ENCODE measurements around the gene ALDH1A3.

ALDH1A3 gene

DNA sequence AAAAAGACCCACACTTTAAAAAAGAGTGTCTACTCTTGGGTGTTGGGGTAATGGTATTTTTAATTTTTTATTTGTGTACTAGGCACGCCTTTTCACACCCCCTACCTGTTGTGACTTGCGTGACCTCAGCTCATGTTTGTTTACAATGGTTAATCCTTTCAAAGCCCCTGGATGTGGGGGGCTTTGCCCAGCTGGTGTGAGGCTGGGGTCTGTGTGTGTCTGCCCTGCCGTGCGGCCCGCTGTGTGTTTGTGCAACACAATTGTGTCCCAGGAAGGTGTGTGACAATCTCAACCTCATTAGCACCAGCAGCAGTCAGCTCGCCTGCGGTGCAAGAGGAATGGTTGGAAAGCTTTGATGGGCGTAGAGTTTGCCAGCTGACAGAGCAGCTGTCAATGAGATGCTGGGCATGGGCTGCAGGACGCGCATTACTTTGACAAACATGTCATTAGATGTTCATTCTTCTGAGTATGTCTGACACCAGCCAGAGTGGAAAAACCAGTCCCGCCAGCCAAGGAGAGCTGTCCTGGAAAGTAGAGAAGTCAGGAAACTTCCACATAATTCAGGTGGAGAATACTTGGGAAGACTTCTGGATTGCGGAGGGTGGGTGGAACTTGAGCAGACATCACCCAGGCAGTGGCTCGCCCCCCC is 49.1 kb downstream of the ALDH1A3 start:
- ATAC-seq: no peak
- no peak for TF ChIP-seq ESRRG (CRISPR knock-in tag; IDR thresholded peaks at IDR 0.05)
- no peak for TF ChIP-seq ZNF70 (CRISPR knock-in tag; IDR thresholded peaks at IDR 0.05)
- TF ChIP-seq, protein P1, sequence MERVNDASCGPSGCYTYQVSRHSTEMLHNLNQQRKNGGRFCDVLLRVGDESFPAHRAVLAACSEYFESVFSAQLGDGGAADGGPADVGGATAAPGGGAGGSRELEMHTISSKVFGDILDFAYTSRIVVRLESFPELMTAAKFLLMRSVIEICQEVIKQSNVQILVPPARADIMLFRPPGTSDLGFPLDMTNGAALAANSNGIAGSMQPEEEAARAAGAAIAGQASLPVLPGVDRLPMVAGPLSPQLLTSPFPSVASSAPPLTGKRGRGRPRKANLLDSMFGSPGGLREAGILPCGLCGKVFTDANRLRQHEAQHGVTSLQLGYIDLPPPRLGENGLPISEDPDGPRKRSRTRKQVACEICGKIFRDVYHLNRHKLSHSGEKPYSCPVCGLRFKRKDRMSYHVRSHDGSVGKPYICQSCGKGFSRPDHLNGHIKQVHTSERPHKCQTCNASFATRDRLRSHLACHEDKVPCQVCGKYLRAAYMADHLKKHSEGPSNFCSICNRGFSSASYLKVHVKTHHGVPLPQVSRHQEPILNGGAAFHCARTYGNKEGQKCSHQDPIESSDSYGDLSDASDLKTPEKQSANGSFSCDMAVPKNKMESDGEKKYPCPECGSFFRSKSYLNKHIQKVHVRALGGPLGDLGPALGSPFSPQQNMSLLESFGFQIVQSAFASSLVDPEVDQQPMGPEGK (CRISPR knock-in tag; IDR thresholded peaks at IDR 0.05; ENCODE audit: borderline replicate concordance): no peak
- no peak for TF ChIP-seq TOX (CRISPR knock-in tag; IDR thresholded peaks at IDR 0.05; ENCODE audit: borderline replicate concordance)
- no peak for TF ChIP-seq ZC3H10 (CRISPR knock-in tag; IDR thresholded peaks at IDR 0.05)
- TF ChIP-seq RARB (CRISPR knock-in tag; IDR thresholded peaks at IDR 0.05): no peak
- TF ChIP-seq OSR1 (CRISPR knock-in tag; IDR thresholded peaks at IDR 0.05): no peak
- no peak for TF ChIP-seq ARNTL (CRISPR knock-in tag; IDR thresholded peaks at IDR 0.05; ENCODE audit: borderline replicate concordance, low read depth)
- TF ChIP-seq, protein P2, sequence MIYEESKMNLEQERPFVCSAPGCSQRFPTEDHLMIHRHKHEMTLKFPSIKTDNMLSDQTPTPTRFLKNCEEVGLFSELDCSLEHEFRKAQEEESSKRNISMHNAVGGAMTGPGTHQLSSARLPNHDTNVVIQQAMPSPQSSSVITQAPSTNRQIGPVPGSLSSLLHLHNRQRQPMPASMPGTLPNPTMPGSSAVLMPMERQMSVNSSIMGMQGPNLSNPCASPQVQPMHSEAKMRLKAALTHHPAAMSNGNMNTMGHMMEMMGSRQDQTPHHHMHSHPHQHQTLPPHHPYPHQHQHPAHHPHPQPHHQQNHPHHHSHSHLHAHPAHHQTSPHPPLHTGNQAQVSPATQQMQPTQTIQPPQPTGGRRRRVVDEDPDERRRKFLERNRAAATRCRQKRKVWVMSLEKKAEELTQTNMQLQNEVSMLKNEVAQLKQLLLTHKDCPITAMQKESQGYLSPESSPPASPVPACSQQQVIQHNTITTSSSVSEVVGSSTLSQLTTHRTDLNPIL (CRISPR knock-in tag; IDR thresholded peaks at IDR 0.05; ENCODE audit: low read depth): no peak
- no peak for TF ChIP-seq BACH2 (CRISPR knock-in tag; IDR thresholded peaks at IDR 0.05; ENCODE audit: borderline replicate concordance)
- no peak for TF ChIP-seq ZFP3 (CRISPR knock-in tag; IDR thresholded peaks at IDR 0.05)
- TF ChIP-seq ZNF565 (CRISPR knock-in tag; conservative IDR thresholded peaks at IDR 0.05; ENCODE audit: low read depth): no peak

DNA sequence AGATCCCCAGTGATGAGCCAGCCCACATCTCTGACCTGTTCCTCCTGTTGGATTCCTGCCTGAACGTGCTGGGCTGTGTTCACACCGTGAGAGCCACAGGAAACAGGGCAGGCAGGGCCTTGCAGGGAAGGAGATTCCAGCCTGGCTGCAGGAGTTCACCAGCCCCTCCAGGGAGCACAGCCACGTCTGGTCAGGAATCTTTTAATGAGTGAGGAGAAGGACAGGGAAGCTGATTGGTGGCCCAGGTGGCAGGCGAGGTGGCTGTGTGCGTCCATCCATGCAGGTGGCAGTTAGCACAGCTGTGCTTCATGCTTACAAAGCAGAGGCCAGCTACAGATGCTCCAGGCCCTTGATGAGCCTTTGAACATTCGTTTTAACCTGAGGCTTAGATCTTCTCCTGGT is 50.0 kb downstream of the ALDH1A3 start:
- TF ChIP-seq, protein P3, sequence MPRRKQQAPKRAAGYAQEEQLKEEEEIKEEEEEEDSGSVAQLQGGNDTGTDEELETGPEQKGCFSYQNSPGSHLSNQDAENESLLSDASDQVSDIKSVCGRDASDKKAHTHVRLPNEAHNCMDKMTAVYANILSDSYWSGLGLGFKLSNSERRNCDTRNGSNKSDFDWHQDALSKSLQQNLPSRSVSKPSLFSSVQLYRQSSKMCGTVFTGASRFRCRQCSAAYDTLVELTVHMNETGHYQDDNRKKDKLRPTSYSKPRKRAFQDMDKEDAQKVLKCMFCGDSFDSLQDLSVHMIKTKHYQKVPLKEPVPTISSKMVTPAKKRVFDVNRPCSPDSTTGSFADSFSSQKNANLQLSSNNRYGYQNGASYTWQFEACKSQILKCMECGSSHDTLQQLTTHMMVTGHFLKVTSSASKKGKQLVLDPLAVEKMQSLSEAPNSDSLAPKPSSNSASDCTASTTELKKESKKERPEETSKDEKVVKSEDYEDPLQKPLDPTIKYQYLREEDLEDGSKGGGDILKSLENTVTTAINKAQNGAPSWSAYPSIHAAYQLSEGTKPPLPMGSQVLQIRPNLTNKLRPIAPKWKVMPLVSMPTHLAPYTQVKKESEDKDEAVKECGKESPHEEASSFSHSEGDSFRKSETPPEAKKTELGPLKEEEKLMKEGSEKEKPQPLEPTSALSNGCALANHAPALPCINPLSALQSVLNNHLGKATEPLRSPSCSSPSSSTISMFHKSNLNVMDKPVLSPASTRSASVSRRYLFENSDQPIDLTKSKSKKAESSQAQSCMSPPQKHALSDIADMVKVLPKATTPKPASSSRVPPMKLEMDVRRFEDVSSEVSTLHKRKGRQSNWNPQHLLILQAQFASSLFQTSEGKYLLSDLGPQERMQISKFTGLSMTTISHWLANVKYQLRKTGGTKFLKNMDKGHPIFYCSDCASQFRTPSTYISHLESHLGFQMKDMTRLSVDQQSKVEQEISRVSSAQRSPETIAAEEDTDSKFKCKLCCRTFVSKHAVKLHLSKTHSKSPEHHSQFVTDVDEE (CRISPR knock-in tag; IDR thresholded peaks at IDR 0.05): no peak
- TF ChIP-seq, protein P2 (CRISPR knock-in tag; IDR thresholded peaks at IDR 0.05; ENCODE audit: low read depth): no peak
- TF ChIP-seq ZNF70 (CRISPR knock-in tag; IDR thresholded peaks at IDR 0.05): no peak
- TF ChIP-seq ZNF565 (CRISPR knock-in tag; conservative IDR thresholded peaks at IDR 0.05; ENCODE audit: low read depth): no peak
- no peak for TF ChIP-seq ESRRG (CRISPR knock-in tag; IDR thresholded peaks at IDR 0.05)
- TF ChIP-seq, protein P4, sequence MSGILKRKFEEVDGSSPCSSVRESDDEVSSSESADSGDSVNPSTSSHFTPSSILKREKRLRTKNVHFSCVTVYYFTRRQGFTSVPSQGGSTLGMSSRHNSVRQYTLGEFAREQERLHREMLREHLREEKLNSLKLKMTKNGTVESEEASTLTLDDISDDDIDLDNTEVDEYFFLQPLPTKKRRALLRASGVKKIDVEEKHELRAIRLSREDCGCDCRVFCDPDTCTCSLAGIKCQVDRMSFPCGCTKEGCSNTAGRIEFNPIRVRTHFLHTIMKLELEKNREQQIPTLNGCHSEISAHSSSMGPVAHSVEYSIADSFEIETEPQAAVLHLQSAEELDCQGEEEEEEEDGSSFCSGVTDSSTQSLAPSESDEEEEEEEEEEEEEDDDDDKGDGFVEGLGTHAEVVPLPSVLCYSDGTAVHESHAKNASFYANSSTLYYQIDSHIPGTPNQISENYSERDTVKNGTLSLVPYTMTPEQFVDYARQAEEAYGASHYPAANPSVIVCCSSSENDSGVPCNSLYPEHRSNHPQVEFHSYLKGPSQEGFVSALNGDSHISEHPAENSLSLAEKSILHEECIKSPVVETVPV (CRISPR knock-in tag; IDR thresholded peaks at IDR 0.05): no peak
- TF ChIP-seq CSDC2 (CRISPR knock-in tag; IDR thresholded peaks at IDR 0.05): no peak
- no peak for TF ChIP-seq TCF4 (CRISPR knock-in tag; IDR thresholded peaks at IDR 0.05; ENCODE audit: borderline replicate concordance)
- no peak for TF ChIP-seq TOX (CRISPR knock-in tag; IDR thresholded peaks at IDR 0.05; ENCODE audit: borderline replicate concordance)
- no peak for TF ChIP-seq ZFP3 (CRISPR knock-in tag; IDR thresholded peaks at IDR 0.05)
- no peak for TF ChIP-seq ZNF8 (CRISPR knock-in tag; IDR thresholded peaks at IDR 0.05)
- no peak for TF ChIP-seq SNAI2 (CRISPR knock-in tag; IDR thresholded peaks at IDR 0.05)
- no peak for TF ChIP-seq ARNTL (CRISPR knock-in tag; IDR thresholded peaks at IDR 0.05; ENCODE audit: borderline replicate concordance, low read depth)
- no peak for TF ChIP-seq OSR1 (CRISPR knock-in tag; IDR thresholded peaks at IDR 0.05)
- TF ChIP-seq BACH2 (CRISPR knock-in tag; IDR thresholded peaks at IDR 0.05; ENCODE audit: borderline replicate concordance): no peak
- TF ChIP-seq, protein P1 (CRISPR knock-in tag; IDR thresholded peaks at IDR 0.05; ENCODE audit: borderline replicate concordance): no peak
- TF ChIP-seq RARB (CRISPR knock-in tag; IDR thresholded peaks at IDR 0.05): no peak
- no peak for TF ChIP-seq ZC3H10 (CRISPR knock-in tag; IDR thresholded peaks at IDR 0.05)
- ATAC-seq: no peak
